NCI-H146 treated with DMSO at 0.1 percent for 48 hours (cell line): ENCODE measurements around the gene EFNB2.

Source experiments
- DNase-seq: peaks from one replicate; lab custom pipeline; 2025; ENCODE audit not compliant: unreplicated experiment; lab: John Stamatoyannopoulos, UW

Gene EFNB2

DNA sequence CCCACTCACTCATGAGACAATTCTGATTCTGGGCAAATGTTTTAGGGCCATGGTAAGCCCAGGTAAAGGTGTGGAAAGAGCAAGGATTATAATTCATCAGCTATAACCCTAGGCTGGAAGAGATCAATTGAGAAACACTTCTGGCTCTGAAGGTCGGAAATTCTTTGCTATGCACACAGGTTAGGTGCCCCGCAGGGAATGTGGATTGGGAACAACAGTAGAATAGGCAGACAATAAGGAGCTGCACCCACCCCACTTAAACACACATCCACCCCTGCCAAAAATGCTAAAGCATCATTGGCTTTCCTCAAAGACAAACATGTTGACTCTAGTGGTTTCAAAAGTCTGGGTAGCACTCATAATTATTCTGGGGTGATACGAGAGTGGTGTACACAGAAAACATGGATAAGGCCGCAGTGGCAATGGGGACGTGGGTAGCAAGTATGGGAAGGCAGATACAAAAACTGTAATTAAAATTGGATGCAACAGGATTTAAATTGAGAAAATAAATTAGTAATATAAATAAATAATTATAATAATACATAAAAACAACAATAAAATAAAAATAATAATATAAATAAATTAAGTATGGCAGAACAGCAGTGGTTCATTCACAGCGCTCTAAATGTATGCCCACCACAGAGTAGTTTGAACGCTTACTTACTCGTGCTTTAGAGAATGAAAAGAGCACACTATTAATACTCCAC, 8.6 kb downstream of the EFNB2 start:
- no peak for DNase-seq

DNA sequence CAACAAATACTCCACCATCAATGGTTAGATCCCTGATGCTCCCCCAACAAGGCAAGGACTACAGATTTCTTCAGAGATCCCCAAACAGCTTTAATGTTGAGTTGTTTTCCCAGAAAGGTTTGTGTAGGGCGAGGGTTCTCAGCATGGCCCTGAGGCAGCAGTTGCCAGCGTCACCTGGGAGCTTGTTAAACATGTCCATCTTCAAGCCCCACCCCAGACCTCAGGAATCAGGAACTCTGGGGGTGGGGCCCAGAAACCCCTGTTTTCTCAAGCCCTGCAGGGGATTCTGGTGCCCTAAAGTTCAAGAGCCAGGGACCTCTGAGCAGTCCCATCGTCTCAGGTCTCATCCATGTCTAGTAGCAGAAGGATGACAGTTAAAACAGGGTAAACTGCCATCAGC, 9.6 kb downstream of the EFNB2 start:
- DNase-seq, result no peak

GRCh38 chr13:106524108-106524507, 11.4 kb downstream of the EFNB2 start:
- DNase-seq, result no peak

DNA sequence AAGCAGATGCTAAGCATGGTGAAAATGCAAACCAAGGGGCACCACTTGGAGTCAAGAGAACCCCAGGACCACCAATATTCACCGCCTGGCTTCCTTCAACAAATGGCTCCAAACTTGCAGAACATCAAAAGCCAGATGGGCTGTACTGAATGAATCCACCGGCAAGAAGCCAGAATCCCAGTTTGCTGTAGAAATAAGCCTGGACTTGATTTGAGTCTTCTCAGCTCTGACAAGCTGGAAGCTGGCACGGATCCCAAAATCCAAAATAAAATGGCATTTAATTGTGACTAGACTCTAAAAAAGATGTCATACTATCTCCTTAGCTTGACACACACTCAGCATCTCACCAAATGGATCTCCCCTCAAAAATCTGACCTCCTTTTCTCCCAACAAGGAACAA, 11.9 kb downstream of the EFNB2 start:
- DNase-seq, result no peak

DNA sequence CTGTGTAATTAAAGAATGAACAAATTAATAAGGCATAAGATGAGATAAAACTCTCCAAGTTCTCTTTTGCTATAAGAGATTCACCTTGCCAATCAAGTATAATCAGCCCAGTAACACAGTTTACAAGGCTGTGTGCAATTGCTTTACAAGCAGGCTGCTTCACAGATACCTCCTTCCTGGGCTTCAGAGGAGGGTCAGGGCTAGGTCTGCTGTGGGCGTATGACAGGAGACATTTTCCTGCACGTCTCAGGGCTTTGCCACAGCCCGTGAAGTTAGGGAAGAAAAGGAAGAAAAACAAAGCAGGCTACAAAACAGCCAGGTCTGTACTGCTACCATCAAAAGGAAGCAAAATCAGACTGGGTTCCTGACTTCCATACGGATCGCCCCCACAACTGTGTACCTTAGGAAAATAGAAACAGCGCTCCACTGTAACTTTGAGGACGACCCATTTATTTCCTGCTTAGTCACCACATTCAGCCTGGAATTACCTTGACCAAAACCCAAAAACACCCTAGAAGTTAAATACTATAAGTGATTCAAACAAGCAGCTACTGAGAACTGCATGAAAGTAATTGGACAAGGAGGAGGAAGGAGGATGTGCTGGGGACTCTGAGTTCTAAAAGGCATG, 12.4 kb downstream of the EFNB2 start:
- DNase-seq, result no peak

- DNase-seq, result no peak
Observed at GRCh38 chr13:106522112-106522705, 13.3 kb downstream of the EFNB2 start.

GRCh38 chr13:106521095-106521799, 14.2 kb downstream of the EFNB2 start:
- DNase-seq, result no peak

GRCh38 chr13:106520251-106521054, 15.0 kb downstream of the EFNB2 start:
- DNase-seq, result no peak

DNA sequence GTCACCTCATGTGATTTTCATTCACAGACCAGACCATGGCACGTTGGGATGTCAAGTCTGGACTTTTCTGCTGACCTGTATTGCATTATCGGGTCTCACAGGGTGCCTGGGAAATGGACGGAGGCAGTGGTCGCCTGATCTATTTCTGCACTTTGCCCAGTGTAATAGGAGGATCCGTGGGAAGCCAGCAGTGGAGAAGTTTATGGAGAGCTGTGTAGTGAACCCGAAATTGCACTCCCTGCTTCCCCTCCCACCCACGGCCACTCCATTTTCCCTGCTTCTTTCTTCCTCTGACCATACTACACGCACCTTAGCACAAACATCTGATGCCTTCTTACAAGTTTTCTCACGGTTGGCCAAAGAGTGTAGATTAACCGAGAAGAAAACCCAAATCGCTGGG, 16.9 kb downstream of the EFNB2 start:
- no peak for DNase-seq

DNA sequence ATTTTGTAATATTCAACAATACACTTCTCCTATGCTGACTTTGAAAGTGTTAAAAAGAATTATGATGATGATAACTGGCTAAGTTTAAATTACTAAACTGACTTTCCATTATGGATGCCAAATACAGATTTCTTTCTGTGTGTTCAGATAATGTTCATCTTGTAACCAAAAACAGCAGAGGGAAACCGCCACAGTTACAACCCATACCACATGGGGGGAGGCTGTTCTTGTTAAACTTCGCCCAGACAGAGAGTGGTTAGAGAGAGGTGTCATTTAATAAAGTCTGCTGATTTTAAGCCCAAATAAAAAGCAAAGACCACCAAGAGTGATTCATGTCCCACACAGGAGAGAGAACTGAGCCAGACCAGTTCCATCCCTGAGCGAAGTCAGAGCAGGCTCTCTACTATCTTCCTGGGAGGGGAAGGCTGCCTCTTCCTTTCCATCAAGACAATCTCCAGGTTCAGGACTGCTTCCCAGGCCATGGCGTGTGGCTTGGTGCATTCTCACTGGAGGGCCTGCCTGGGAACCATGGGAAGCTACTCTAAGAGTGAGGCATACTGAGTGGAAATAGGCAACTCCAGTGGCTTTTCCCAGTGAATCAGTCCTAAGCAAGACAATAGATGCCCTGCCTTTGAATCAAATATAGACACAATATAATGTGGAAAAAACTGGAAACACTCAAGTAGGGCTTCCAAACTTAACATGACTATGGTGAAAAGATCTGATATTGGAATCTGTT, 18.2 kb downstream of the EFNB2 start:
- DNase-seq, result no peak

GRCh38 chr13:106515635-106516254, 19.7 kb downstream of the EFNB2 start:
- no peak for DNase-seq

DNA sequence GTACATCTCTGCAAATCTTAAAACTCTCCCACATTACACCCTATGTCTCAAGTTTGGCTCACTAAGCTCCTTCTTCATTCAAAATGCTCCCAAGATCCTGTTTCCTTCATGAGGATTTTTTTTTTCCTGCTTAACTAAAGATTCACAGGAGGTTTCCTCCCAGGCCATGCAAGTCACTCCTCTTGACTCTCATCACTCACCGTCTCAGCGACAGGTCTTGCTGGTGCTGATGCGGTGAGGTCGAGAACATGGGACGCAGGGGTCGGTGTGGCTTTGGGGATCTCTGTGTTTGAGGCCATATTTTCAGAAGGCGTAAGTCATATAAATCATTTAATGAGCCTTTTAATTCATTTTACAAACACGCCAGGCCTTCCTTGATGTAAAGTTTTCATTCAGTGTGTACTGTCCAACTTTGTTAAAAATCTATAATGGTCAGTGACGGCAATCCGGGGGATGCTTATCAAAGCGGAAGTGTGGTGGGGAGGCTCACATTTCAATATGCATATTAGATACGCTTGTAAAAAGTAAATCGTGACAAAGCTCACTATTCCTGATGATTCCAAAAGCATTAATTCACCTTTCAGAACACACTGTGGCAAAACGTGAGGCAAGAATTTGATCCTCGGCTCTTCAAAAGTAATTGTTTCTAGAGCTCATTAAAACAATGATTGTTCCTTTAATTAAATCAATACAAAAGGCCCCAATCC, 20.4 kb downstream of the EFNB2 start:
- no peak for DNase-seq

GRCh38 chr13:106513025-106513983, 22.2 kb downstream of the EFNB2 start:
- no peak for DNase-seq

GRCh38 chr13:106507560-106508274, 27.7 kb downstream of the EFNB2 start:
- no peak for DNase-seq

- no peak for DNase-seq
Observed at GRCh38 chr13:106506286-106506685, 29.2 kb downstream of the EFNB2 start.

GRCh38 chr13:106505732-106506131, 29.7 kb downstream of the EFNB2 start:
- DNase-seq, result no peak

DNA sequence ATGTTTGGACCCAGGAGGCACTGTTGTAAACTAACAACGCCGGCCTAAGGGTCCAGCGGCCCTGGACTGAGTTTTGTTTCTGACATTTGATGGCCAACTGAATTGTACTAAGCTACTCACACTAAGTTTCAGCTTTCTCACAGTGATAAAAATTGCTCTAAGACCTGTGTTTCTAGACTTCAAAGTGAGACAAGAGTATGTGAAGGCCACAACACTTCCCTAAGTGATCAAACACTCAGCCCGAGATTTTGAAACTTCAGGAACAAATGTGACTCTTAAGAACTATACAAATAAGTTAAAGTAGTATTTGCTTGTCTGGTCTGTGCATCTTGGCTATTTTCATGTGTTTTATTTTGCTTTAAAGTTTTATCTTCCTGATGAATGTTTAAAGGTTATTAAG, 30.2 kb downstream of the EFNB2 start:
- DNase-seq, result no peak
